ENCODE measurements around the gene MADD. TPM values are rescaled to one million over a fixed set of nuclear protein-coding genes. Genes with fewer than 3 reads are reported as not detected.

MADD gene
- total and polyA plus RNA-seq, 10 of the 15 experiments (the other 5 are each of a cell fraction or from before 2014, with no cell fraction given): 0.47 to 35.4 (median 17.6) TPM

- TF ChIP-seq MLLT1 (IDR thresholded peaks at IDR 0.05) (no peak), MTA3 (IDR thresholded peaks at IDR 0.05; ENCODE audit: borderline replicate concordance, low read length) (no peak), CBX5 (IDR thresholded peaks at IDR 0.05; ENCODE audit: low read depth) (no peak), CREB1 (IDR thresholded peaks at IDR 0.05; ENCODE audit: low read depth) (peak; percentile 45; the same call in 1 of the 2 replicates), JUND (IDR thresholded peaks at IDR 0.05; ENCODE audit: low read depth, low read length) (no peak), IRF5 (IDR thresholded peaks at IDR 0.05; ENCODE audit: borderline replicate concordance) (no peak), NFYA (IDR thresholded peaks at IDR 0.05; ENCODE audit: borderline replicate concordance, low read depth, low read length) (no peak), CHD2 (IDR thresholded peaks at IDR 0.05; ENCODE audit: borderline replicate concordance, low read depth, low read length) (no peak), SP1 (IDR thresholded peaks at IDR 0.05; ENCODE audit: low read depth, low read length) (no peak), MTA2 (IDR thresholded peaks at IDR 0.05; ENCODE audit: low read depth) (peak; percentile 46; the same call in 1 of the 2 replicates), LARP7 (IDR thresholded peaks at IDR 0.05) (no peak), DPF2 (IDR thresholded peaks at IDR 0.05) (peak; percentile 68; the same call in 1 of the 2 replicates), ASH2L (IDR thresholded peaks at IDR 0.05; ENCODE audit: borderline replicate concordance, low read depth) (no peak), ZNF384 (IDR thresholded peaks at IDR 0.05; ENCODE audit: borderline replicate concordance, low read depth, low read length) (no peak), ZNF592 (IDR thresholded peaks at IDR 0.05) (no peak), CHD4 (IDR thresholded peaks at IDR 0.05) (no peak), KLF5 (IDR thresholded peaks at IDR 0.05; ENCODE audit: partially characterized antibody) (no peak), RUNX3 (IDR thresholded peaks at IDR 0.05; ENCODE audit: low read length) (no peak), E4F1 (IDR thresholded peaks at IDR 0.05; ENCODE audit: borderline replicate concordance, partially characterized antibody) (no peak), NBN (IDR thresholded peaks at IDR 0.05) (0 out of 2 replicates have a peak, but pooled peaks have one; percentile 53), NFYB (IDR thresholded peaks at IDR 0.05; ENCODE audit: insufficient read depth, low read depth, low read length) (no peak), IKZF1 (conservative IDR thresholded peaks at IDR 0.05) (peak; percentile 70), ATF3 (IDR thresholded peaks at IDR 0.05; ENCODE audit: borderline replicate concordance, extremely low read depth, low read depth, low read length) (no peak)
These were observed 96.1 kb downstream of the MADD start (continued) for GRCh38 chr11:47366020-47366490.

Data from GM12878 (cell line).